Activated T-cell treated with anti-CD3 and anti-CD28 coated beads for 48 hours (primary cell): ENCODE measurements around the gene PHF24.

Experiments used
- DNase-seq: peaks from one replicate; pipeline ENCODE4 v3.0.0-alpha.2; 2020; ENCODE audit warnings: low read depth

PHF24 gene

DNA sequence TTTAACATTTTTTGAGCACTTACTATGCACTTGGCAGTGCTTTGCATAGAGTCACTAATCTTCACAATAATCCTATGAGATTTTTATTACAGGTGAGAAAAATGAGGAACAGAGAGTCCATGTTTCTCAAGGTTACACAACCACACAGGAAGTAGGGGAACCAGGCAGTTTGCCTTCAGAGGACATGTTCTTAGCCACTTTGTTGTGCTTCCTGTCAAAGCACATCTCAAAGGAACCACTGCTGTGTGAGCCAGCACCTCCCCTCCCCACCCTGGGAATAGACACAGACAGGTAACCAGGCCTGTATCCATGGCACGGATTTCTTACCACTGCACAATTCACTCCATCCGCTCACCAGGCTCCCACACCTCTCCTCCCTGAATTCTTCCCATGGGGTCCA is 25.1 kb downstream of the PHF24 start:
- DNase-seq: no peak

DNA sequence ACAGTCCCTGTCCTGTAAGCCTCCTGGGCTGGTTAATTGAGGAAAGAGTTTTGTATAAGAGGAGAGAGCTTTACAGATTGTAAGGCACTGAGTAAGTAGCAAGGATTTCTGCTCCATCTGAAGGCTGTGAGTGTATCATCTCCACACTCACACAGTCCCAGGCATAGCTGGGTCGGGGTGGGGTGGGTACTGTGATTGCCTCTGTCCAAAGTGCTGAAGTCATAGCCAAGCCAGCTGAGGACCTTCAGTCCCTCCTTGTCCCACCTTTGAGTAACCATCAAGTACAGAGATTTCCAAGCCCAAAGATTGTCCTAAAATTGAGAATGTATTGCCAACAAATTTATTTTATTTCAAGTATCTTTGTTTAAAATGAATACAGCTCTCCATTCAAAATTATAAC is 26.0 kb downstream of the PHF24 start:
- DNase-seq: no peak

DNA sequence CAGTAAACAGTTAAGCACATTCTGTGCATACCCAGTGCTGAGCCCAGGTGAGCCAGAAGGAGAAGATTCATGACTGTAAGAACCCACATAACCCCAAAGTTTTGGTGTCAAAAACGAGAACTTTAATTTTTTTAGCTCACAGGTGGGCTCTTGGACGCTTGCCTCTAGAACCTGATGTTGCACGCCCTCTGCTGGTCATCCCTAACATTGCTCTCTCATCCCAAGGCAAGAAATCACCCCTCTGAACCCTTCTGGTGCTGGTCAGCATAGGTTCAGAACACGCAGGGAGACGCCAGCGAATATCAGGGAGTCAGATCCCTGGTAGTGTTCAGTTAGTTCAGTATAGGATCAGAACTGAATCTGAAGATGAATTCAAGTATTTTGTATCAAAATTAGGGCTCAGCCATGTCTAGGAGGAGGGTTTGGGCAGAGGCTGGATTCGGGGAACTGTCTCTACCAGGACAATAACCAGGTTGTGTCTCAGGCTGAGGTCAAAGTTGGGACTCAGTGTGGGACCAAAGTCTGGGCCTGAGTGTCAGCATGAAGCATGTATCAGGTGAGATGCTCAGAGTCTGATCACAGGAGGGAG is 27.3 kb downstream of the PHF24 start:
- DNase-seq: peak; percentile 60

DNA sequence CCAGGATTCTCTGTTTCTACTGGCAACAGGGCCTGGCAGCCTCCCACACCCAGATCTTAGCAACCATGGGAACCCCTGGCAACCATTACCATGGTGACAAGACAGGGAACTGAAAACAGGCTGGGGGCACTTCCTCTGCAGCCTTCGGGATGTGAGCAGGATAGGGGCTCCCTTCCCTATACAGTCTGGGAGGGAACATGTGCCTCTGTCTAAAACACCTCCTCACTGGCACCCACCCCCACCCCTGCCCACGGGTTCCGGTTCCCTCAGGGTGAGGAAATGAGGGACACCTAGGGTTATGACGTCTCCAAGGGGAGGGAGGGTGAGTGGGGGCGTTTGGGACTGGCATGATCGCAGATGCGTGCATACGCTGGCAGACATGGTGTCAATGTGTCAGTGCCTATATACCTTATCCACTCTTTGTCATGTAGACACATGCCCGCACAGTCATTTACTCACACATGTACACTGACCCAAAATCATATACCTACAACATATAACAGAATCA is 28.5 kb downstream of the PHF24 start:
- no peak for DNase-seq

- no peak for DNase-seq
Measured at GRCh38 chr9:34987160-34987901, 29.2 kb downstream of the PHF24 start.

- no peak for DNase-seq
Measured at GRCh38 chr9:34988218-34989002, 30.3 kb downstream of the PHF24 start.

DNA sequence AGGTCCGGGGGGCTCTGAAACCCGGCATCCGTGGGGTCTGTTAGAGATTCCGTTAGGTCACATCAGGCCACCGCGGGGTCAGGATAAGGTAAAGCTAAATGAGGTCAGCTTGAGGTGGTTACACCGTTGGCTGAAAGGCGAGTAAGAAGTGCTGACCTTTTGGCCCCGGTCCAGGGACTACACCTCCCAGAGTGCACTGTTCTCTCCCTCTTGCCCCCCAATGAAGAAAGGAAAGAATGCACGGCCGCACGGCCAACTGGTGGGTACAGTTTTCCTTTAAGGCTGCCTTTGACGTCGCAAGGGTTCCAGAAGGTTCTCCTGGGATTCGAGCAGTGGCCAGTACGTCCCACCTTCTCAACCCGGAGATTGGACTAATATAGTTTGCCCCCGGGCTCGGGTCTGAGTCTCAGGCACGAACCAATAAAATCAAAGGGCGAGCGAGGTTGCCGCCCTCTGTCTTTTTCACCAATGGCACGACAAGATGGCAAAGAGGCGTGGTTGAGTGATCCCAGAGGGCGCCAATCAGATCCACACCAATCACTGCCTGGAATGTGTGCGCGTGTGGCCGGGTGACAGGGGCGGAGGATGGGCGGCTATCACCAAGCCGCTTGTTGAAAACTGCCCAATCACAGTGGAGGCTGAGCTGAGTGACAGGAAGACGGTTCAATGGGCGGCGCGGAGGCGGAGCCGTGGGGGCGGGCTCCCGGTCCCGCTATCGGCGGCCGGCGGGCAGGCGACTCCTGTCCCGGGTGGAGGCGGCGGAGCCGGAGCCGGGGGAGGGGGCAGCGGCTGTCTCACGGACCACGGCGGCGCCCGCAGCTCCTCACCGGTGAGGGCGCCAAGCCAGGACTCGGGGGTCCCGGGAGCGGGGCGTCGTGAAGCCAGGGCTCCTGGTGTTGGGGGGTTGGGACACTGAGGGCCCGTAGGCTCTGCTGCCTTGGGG is 31.2 kb downstream of the PHF24 start, which contains the start of gene DNAJB5:
DNAJB5 (plus strand) TSS at position 743 of the 943 bp plus-strand sequence. CDS start 886 bp downstream, outside the sequence.
- DNase-seq: peak; percentile 95

GRCh38 chr9:34989946-34990635 is 32.0 kb downstream of the PHF24 start:
- no peak for DNase-seq

DNA sequence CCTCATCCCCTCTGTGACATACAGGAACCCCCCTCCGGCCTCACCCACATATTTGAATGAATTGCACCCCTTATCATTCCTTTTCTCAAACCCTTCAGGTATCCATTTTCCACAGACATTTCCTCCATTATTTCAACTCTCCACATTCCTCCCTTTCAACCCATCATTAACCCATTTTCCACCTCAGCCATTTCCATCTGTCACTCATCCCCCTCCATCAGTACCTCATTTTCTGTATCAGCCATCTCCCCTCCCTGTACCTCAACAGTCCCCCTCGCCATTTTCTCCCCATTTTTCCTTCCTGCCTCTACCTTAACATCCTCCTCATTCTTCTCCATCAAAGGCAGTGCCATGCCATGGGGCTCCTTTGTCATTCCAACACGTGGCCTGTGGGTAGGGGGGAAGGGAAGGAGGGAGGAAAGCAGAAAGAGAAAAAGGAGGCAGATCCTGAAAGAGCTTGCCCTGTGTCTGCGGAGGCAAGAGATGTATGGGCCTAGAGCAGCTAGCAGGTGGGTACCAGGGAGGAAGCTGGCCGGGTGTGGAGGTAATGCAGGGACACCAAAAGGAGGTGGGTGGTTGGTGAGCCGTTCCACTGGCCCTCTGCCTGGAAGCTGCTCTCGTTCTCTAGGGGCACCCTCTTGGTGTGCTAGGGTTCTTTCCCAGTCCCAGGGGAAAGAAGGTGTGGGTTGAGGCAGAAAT is 33.0 kb downstream of the PHF24 start:
- DNase-seq: no peak

GRCh38 chr9:34991607-34992375 is 33.7 kb downstream of the PHF24 start:
- DNase-seq: no peak

DNA sequence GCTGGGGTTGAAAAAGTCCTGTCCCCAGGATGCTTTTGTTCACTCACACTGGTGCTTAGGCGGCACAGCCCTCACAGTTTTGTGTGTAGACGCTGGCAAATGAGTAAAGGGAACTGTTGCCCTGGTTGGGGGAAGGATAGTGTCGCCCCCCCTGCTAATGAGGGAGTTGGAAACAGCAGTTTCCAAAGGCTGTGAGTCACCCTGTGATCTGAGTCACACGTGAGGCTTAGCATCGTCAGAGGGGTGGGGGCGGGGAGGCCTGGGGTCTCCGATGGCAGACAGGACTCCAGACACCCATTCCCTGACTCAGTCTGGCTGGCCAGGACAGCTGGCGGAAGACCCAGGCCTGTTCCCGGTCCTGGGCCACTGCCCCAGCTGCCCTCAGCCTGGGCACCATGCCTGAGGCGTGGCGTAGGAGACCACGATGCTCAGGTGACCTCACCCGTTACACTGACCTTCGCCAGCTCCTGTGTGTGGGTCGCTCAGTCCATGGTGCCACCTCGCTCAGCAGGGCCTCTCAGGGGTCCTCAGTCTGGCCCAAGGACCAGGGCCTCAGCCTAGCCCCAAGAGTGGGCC is 34.4 kb downstream of the PHF24 start:
- peak; percentile 47 for DNase-seq

DNA sequence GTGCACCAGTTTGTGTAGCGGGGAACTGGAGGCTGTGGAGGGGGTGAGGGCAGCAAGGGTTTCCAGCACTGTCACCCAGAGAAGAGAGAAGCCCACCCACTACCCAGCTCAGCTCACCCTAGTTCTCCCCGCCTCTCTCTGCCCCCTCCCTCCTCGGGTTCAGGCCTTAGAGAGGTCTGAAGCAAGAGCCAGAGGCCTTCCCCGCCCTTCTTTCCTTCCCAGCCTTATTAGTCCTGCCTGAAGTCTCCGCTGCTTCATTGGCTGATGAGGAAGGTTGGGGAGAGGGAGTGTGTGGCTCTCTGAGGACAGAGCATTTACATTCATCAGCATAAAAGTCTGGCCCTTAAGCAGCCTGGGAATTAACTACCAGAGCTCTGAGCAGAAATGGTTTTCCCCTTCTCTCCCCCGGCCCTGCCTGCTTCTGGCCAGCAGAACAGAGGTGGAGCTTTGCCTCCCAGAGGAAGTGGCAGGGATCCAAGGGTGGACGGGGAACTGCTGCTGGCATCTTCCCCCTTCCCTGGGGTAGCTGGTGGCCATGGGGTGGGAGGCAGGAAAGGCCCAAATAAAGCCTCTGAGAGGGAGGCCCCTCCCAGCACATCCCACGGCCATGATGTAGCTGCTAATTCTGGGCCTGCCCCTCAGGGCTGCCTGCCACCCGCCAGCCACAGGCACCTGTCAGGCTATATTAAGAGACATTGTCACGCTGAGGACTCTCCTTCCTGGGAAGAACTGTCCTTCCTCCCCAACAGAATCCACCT is 35.6 kb downstream of the PHF24 start:
- DNase-seq: no peak

- DNase-seq: no peak
Measured at GRCh38 chr9:34994260-34994899, 36.3 kb downstream of the PHF24 start.

GRCh38 chr9:34994900-34995669 is 37.0 kb downstream of the PHF24 start:
- DNase-seq: no peak

DNA sequence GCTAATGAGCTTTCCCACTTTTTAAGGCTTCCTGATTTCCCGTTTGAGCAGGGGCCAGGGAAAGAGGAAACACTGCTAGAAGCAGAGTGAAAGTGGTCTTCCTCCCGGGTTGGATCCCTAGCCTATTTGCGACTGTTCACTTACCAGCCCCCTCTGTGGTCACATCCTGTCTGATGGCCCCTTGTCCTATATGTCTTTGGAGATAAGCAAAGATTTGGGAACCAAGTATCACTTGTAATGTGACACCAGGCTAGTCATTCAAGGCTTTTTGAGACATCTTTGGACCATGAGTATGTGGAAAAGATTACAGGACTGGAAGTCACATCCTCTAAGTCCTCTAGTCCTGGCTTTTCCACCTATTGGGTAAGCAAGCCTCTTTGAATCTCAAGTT is 37.6 kb downstream of the PHF24 start:
- no peak for DNase-seq

DNA sequence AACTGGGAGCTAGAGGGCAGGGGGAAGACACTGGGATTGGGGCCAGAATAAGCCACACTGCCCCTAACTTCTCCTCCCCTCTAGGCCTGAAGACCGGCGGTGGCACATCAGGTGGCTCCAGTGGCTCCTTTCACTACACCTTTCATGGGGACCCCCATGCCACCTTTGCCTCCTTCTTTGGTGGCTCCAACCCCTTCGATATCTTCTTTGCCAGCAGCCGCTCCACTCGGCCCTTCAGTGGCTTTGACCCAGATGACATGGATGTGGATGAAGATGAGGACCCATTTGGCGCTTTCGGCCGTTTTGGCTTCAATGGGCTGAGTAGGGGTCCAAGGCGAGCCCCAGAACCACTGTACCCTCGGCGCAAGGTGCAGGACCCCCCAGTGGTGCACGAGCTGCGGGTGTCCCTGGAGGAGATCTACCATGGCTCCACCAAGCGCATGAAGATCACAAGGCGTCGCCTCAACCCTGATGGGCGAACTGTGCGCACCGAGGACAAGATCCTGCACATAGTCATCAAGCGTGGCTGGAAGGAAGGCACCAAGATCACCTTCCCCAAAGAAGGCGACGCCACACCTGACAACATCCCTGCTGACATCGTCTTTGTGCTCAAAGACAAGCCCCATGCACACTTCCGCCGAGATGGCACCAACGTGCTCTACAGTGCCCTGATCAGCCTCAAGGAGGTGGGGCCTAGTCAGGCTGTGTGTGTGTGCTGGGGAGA is 38.3 kb downstream of the PHF24 start:
- no peak for DNase-seq

GRCh38 chr9:34996905-34997279 is 38.8 kb downstream of the PHF24 start:
- no peak for DNase-seq
